Keratinocyte (primary cell): ENCODE data around the gene ERC1.

Experiments used
- CTCF ChIP-seq, 3 experiments: IDR thresholded peaks in 1 of 3; conservative IDR thresholded peaks in 1 of 3; optimal IDR thresholded peaks in 1 of 3; 2 replicates in 2 of 3; 3 replicates in 1 of 3; pipeline versions ENCODE3 to v1.5.1; 2011; ENCODE audit warnings: low read length in 3 of 3, mild to moderate bottlenecking in 3 of 3, moderate library complexity in 2 of 3, control low read depth in 1 of 3, inconsistent platforms in 1 of 3; ENCODE audit not compliant: insufficient read depth in 2 of 3; ENCODE audit errors: extremely low read depth in 1 of 3
- EZH2 ChIP-seq: IDR thresholded peaks from one replicate; pipeline ENCODE4 v1.6.1; 2012; ENCODE audit warnings: inconsistent platforms, mild to moderate bottlenecking, low read length, moderate library complexity

GRCh38 chr12:1330477-1330827 lies 339.4 kb downstream of the ERC1 start:
- TF ChIP-seq CTCF (optimal IDR thresholded peaks at IDR 0.05 in 1 of 3, IDR thresholded peaks at IDR 0.05 in 1 of 3, conservative IDR thresholded peaks at IDR 0.05 in 1 of 3; ENCODE audit: extremely low read depth in 1 of 3, insufficient read depth in 2 of 3, low read length in 3 of 3): no peak
- TF ChIP-seq EZH2: no peak
